CD4-positive, alpha-beta T cell treated with Interleukin-1 beta for 1 hour (primary cell): ENCODE results near the gene P2RX7.
"Not testable (repeated sequence)": the region's sequence is repeated elsewhere in the genome, so short reads cannot be mapped to it uniquely, and the experiment has no call there.

Experiments used
- DNase-seq, 2 donors: peaks; one replicate each; pipeline ENCODE4 v3.0.0-alpha.2; 2020 to 2022

The P2RX7 gene

DNA sequence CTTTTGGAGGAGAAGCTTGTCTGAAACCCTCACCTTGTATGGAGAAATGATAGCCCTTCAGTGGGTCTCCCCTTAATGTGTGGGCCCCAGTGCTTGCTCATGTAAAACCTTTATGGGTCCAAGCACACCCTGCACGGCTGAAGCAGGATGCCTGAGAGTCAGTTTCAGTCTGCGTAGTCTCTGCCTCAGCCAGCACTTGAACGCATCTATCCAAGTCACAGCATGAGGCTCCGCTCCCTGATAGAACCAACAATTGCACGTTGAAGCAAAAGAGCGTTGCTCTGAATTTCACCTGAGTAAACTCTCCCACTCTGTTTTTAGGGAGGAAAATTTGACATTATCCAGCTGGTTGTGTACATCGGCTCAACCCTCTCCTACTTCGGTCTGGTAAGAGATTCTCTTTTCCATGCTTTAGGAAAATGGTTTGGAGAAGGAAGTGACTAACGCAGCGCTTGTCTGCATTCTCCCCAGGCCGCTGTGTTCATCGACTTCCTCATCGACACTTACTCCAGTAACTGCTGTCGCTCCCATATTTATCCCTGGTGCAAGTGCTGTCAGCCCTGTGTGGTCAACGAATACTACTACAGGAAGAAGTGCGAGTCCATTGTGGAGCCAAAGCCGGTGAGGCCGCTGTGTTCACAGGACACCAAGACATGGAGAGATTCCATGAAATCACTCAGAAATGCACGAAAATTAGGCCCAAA is 44.3 kb downstream of the P2RX7 start:
- no peak for DNase-seq

GRCh38 chr12:121181181-121181580 is 48.5 kb downstream of the P2RX7 start:
- no peak for DNase-seq

DNA sequence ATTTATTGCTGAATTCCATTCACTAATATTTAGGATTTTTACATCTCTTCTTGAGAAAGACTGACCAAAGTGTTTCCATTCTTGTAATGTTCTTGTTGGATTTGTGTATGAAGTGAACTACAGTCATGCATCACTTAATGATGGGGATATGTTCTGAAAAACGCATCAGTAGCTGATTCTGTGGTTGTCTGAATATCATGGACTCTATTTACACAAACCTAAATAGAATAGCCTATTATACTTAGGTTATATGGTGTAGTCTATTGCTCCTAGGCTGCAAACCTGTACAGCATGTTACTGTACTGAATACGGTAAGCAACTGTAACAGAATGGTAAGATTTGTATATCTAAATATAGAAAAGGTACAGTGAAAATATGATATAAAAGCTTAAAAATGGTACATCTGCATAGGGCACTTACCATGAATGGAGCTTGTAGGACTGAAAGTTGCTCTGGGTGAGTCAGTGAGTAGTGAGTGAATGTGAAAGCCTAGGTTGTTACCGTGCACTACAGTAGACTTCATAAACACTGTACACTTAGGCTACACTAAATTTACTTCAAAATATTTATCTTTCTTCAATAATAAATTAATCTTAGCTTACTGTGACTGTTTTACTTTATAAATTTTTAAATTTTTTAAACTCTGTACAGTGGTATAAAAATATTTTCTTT is 49.7 kb downstream of the P2RX7 start:
- no peak for DNase-seq

- no peak for DNase-seq
These were observed 51.7 kb downstream of the P2RX7 start for GRCh38 chr12:121184425-121184824.

DNA sequence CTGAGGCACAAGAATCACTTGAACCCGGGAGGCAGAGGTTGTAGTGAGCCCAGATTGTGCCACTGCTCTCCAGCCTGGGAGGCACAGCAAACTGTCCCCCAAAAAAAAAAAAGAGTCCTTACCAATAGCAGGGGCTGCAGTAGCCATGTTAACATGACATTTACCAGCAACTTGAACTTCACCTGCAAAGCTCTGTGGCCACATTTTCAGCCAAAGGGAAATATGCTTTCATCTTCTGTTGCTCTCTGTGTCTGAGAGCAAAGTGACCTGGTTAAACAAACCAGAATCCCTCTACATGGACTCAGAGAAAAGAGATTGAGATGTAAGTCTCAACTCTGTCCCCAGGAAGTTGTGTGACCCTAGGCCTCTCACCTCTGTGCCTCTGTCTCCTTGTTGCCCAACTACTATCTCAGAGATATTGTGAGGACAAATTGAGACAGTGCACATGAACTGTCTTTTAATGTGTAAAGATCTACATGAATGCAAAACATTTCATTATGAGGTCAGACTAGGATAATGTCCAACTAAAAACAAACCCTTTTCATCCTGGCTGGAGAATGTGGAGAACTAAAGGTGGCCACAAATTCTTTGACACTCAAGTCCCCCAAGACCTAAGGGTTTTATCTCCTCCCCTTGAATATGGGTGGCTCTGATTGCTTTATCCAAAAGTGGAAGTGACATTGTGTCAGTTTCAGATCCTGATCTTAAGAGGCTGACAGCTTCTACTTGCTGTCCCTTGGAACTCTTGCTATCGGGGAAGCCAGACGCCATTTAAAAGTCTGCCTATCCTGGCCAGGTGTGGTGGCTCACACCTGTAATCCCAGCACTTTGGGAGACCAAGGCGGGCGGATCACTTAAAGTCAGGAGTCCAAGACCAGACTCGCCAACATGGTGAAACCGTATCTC is 52.6 kb downstream of the P2RX7 start:
- no peak for DNase-seq

DNA sequence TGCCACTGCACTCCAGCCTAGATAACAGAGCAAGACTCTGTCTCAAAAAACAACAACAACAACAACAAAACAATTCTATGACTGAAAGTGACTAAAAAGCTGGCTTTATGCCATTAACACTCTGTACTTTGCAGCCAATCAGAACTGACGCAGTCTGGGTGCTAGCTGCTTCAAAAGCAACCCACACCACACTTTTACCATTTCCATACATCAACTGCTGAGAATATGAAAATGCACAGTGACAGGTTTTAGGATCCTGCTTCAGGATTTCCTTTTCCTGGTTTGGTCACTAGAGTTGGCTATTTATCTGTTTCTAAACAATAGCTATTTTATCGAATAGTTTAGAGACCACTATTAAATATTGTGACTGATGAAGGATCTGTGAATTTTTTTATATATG is 54.1 kb downstream of the P2RX7 start:
- no peak for DNase-seq

GRCh38 chr12:121187501-121187900 is 54.8 kb downstream of the P2RX7 start:
- DNase-seq: no peak

- no peak for DNase-seq
These were observed 55.6 kb downstream of the P2RX7 start for GRCh38 chr12:121188227-121188626.

GRCh38 chr12:121189131-121189530 is 56.5 kb downstream of the P2RX7 start:
- no peak for DNase-seq

- no peak for DNase-seq
These were observed 57.0 kb downstream of the P2RX7 start for GRCh38 chr12:121189619-121190155.

GRCh38 chr12:121190523-121191031 is 57.9 kb downstream of the P2RX7 start:
- peak in 1 of 2 donors; percentile 67 for DNase-seq

DNA sequence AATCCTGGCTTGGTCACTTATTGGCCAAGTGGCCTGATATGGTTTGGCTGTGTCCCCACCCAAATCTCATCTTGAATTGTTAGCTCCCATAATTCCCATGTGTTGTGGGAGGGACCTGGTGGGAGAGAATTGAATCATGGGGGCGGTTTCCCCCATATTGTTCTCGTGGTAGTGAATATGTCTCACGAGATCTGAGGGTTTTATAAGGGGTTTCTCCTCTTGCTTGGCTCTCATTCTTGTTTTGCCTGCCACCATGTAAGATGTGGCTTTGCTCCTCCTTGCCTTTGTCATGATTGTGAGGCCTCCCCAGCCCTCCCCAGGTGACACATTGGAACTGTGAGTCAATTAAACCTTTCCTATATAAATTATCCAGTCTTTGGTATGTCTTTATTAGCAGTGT is 58.5 kb downstream of the P2RX7 start:
- no peak for DNase-seq

GRCh38 chr12:121196902-121197301 is 64.2 kb downstream of the P2RX7 start:
- peak in 1 of 2 donors; percentile 58 for DNase-seq

- no peak for DNase-seq
These were observed 66.3 kb downstream of the P2RX7 start for GRCh38 chr12:121198949-121199348.

- DNase-seq: not testable (repeated sequence)
These were observed 68.5 kb downstream of the P2RX7 start for GRCh38 chr12:121201140-121201539.

DNA sequence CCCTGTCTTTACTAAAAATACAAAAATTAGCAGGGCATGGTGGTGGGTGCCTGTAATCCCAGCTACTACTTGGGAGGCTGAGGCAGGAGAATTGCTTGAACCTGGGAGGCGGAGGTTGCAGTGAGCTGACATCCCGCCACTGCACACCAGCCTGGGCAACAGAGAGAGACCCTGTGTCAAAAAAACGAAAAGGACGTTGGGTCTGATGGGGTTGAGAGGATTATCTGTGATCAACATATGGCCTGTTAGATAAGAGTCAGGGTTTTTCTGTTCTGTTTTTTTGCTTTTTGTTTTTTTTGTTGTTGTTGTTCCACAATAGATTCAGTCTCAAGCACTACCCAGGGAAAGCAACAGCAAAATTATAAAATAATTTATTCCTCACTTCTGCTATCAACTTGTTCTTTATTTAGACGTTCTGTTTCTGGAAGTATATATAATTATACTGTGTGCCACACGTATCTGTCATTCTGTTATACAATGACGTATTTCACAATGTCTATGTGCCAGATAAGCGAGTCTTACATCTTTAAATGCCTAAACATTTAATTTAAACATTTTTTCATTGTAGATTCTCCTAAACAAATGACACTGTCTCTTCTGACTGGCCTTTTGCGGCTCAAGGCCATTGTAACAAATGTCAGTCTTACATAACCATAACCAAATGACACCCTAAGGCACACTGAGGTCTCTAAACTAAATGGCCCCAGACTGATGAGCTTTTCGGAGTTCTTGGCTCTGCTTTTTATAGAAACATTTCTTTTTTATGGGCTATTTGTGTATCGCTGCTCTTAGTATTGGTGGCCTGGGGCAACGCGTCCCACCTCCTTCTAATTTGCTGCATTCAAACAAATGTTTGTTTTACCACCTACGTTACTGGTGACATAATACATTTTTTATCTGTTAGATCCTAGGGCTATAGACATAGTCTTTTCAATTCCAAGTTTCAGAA is 70.0 kb downstream of the P2RX7 start:
- DNase-seq: no peak

- no peak for DNase-seq
These were observed 70.8 kb downstream of the P2RX7 start for GRCh38 chr12:121203482-121203881.

GRCh38 chr12:121205491-121205890 is 72.8 kb downstream of the P2RX7 start:
- no peak for DNase-seq

- DNase-seq: not testable (repeated sequence)
These were observed 75.9 kb downstream of the P2RX7 start for GRCh38 chr12:121208571-121208970.

GRCh38 chr12:121209221-121209620 is 76.5 kb downstream of the P2RX7 start:
- DNase-seq: no peak

DNA sequence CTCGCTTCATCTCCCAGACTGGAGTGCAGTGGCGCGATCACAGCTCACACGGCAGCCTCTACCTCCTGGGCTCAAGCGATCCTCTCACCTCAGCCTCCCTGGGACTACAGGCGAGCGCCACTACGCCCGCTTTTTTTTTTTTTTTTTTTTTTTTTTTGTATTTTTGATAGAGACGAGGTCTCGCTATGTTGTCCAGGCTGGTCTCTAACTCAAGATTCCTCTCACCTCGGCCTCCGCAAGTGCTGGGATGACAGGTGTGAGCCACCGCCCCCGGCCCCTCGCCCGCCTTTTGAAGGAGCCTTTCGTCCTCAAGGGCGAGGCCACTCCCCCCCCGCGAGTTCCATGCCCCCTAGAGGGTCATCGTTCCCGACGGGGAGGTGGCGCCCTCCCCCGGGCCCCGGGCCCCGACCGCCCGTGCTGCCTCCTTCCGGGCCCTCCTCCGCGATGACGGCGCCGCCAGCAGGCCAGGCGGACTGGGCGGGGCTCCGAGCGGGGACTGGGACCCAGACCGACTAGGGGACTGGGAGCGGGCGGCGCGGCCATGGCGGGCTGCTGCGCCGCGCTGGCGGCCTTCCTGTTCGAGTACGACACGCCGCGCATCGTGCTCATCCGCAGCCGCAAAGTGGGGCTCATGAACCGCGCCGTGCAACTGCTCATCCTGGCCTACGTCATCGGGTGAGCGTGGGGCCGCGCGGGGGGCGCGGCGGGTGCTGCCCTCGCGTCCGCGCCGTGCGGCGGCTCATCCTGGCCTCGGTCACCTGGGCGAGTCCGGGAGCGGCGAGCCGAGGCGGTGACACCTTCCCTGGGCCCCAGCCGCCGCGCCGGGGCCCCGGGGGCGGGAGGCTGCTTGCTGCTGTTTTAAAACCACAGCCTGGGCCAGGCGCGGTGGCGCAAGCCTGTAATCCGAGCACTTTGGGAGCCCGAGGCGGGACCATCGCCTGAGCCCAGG is 77.2 kb downstream of the P2RX7 start, which contains the start of gene P2RX4:
P2RX4 (plus strand) TSS at position 506 of the 949 bp plus-strand sequence; CDS start at position 542, 36 bp downstream.
- peak; percentile 90 to 91 for DNase-seq
